Lower leg skin (tissue), 3 donors: Measurements from ENCODE around the gene ARL6IP6.

ENCODE experiments used
- POLR2A ChIP-seq, 2 donors: fragments of 450-650 bp; IDR thresholded peaks; one replicate each; pipeline ENCODE4 v1.6.1; 2016 to 2017; ENCODE audit warnings: antibody characterized with exemption in 2 of 2, mild to moderate bottlenecking in 1 of 2, moderate library complexity in 1 of 2
- TF ChIP-seq, protein P1 (sequence below), 3 donors: fragments of 450-650 bp; IDR thresholded peaks; one replicate each; pipeline ENCODE4 v1.5.1; 2016; ENCODE audit warnings: antibody characterized with exemption in 3 of 3, mild to moderate bottlenecking in 3 of 3, moderate library complexity in 2 of 3

- TF ChIP-seq, protein P1, sequence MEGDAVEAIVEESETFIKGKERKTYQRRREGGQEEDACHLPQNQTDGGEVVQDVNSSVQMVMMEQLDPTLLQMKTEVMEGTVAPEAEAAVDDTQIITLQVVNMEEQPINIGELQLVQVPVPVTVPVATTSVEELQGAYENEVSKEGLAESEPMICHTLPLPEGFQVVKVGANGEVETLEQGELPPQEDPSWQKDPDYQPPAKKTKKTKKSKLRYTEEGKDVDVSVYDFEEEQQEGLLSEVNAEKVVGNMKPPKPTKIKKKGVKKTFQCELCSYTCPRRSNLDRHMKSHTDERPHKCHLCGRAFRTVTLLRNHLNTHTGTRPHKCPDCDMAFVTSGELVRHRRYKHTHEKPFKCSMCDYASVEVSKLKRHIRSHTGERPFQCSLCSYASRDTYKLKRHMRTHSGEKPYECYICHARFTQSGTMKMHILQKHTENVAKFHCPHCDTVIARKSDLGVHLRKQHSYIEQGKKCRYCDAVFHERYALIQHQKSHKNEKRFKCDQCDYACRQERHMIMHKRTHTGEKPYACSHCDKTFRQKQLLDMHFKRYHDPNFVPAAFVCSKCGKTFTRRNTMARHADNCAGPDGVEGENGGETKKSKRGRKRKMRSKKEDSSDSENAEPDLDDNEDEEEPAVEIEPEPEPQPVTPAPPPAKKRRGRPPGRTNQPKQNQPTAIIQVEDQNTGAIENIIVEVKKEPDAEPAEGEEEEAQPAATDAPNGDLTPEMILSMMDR (IDR thresholded peaks at IDR 0.05): no peak
- TF ChIP-seq POLR2A (IDR thresholded peaks at IDR 0.05): no peak
Observed at GRCh38 chr2:152683400-152683799, 35.0 kb upstream of the ARL6IP6 start.
